ENCODE results near the gene CSTF3.

Gene CSTF3

DNA sequence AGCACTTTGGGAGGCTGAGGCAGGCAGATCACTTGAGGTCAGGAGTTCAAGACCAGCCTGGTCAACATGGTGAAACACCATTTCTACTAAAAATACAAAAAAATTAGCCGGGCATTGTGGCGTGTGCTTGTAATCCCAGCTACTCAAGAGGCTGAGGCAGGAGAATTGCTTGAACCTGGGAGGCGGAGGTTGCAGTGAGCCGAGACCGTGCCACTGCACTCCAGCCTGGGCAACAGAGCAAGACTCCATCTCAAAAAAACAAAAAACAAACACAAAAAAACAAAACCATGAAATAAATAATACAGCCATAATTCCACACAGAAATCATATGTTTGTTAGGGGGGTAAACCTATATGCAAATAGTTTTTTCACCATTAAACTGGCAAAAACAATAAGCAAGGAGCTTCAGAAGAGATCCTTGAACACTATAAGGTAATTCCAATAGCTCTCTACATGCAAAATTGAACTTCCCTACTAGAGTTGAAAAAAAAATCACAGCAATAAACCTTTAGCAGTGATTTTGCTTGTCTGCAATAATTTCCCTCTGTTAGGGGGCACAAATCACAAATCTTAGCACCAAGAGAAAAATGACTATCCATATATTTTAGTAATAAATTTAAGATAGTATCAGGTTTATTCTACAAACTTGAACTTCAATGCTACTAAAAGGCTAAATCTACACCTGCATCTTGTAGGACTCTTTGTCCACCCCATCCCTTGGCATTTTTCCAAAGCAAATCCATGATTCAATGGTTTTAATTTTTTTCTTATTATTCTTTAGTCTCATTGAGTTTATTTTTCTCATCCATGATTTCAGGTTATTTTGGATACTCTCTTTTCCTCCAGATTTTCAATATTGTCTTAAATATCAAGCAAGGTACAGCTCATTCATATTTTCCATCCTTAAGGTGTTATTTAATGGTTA lies 3.9 kb downstream of the CSTF3 start:
- no peaks in the 10 kb centered on the region for H3K27me3 ChIP-seq
- H3K9me3 ChIP-seq: no peaks in the 10 kb centered on the region
- no peaks in the 10 kb centered on the region; the same call in 1 of the 2 replicates for H3K36me3 ChIP-seq
- H3K4me3 ChIP-seq (ENCODE audit: low read depth, low read length): no peak overlapping the region
- H3K4me1 ChIP-seq: no peaks in the 10 kb centered on the region
- DNase-seq: no peak
- TF ChIP-seq, protein P1, sequence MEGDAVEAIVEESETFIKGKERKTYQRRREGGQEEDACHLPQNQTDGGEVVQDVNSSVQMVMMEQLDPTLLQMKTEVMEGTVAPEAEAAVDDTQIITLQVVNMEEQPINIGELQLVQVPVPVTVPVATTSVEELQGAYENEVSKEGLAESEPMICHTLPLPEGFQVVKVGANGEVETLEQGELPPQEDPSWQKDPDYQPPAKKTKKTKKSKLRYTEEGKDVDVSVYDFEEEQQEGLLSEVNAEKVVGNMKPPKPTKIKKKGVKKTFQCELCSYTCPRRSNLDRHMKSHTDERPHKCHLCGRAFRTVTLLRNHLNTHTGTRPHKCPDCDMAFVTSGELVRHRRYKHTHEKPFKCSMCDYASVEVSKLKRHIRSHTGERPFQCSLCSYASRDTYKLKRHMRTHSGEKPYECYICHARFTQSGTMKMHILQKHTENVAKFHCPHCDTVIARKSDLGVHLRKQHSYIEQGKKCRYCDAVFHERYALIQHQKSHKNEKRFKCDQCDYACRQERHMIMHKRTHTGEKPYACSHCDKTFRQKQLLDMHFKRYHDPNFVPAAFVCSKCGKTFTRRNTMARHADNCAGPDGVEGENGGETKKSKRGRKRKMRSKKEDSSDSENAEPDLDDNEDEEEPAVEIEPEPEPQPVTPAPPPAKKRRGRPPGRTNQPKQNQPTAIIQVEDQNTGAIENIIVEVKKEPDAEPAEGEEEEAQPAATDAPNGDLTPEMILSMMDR (IDR thresholded peaks at IDR 0.05; ENCODE audit: low read depth, low read length): no peak

- TF ChIP-seq, protein P1 (IDR thresholded peaks at IDR 0.05; ENCODE audit: low read depth, low read length): no peak
- Histone ChIP-seq H3K27me3 (no peaks in the 10 kb centered on the region), H3K9me3 (no peaks in the 10 kb centered on the region), H3K4me3 (ENCODE audit: low read depth, low read length) (no peak overlapping the region), H3K4me1 (no peaks in the 10 kb centered on the region), H3K36me3 (no peaks in the 10 kb centered on the region; the same call in 1 of the 2 replicates)
- no peak for DNase-seq
Measured at GRCh38 chr11:33151399-33151798, 9.9 kb downstream of the CSTF3 start.

DNA sequence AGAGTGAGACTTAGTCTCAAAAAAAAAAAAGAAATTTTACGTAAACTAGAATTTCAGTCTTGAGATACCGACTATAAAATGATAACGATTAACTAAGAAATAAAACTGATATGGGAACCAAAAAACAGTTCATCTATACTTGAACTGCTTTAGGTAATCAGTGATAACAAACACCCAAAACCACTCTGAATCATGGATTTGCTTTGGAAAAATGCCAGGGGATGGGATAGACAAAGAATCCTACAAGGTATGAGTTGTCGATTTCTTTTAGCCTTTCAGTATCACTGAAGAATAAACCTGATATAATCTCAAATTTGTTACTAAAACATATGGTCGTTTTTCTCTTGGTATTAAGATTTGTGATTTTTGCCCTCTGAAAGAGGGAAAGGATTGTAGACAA lies 13.7 kb downstream of the CSTF3 start:
- Histone ChIP-seq H3K9me3 (no peaks in the 10 kb centered on the region), H3K4me1 (no peaks in the 10 kb centered on the region), H3K36me3 (no peaks in the 10 kb centered on the region; the same call in 1 of the 2 replicates), H3K27me3 (no peaks in the 10 kb centered on the region), H3K4me3 (ENCODE audit: low read depth, low read length) (no peak overlapping the region)
- TF ChIP-seq, protein P1 (IDR thresholded peaks at IDR 0.05; ENCODE audit: low read depth, low read length): no peak
- DNase-seq: no peak

DNA sequence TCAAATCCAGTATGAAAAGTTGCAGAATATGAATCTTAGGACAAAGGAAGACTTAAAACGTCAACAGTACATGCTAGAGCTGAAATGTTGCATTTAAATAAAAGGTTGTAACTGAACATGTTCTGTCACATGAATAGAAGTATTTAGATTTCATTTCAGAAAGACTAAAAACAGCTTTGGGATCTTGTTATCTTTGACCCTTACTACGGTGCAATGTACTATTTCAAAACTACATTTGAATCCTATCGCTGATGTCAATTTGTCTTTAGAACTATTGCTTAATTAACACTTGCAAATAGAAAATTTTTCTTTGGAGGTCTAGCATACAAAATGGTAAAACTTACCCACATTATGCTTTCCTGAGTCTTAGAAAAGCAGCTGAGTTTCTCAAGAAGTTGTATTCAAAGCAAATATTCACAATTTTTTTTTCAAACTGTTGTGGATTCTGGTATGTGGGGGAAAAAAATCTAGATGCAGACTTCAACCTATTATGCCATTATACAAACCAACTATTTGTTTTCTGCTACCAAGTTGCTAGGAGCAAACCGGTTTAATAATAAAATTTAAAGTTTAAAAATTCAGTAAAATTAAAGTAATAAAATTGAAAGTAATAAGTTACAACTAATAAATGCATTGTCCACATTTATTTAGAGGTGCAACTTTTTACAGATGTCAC lies 25.4 kb downstream of the CSTF3 start:
- TF ChIP-seq, protein P1 (IDR thresholded peaks at IDR 0.05; ENCODE audit: low read depth, low read length): no peak
- Histone ChIP-seq H3K9me3 (no peaks in the 10 kb centered on the region), H3K27me3 (no peaks in the 10 kb centered on the region), H3K4me1 (no peaks in the 10 kb centered on the region), H3K4me3 (ENCODE audit: low read depth, low read length) (no peak overlapping the region), H3K36me3 (no peaks in the 10 kb centered on the region; the same call in 1 of the 2 replicates)
- DNase-seq: no peak

DNA sequence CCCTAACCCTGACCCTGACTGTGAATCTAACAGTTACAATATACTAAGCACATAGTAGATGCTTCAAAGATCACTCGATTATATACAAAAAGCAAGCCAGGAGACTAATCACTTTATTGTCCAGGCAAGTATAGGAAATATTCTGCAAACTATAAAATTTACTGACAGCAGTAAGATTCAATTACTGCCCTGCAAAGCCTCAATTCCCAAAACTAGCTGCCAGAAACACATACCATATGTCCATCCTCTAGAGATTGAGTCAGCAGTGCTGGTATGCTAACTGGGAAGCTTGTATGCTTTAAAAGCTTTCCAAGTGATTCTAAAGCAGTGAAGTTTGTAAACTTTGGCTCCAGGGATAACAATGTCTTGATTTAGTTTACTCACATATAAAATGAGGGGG lies 26.1 kb downstream of the CSTF3 start:
- no peaks in the 10 kb centered on the region for H3K27me3 ChIP-seq
- H3K4me1 ChIP-seq: no peaks in the 10 kb centered on the region
- DNase-seq: no peak
- no peak overlapping the region for H3K4me3 ChIP-seq (ENCODE audit: low read depth, low read length)
- TF ChIP-seq, protein P1 (IDR thresholded peaks at IDR 0.05; ENCODE audit: low read depth, low read length): no peak
- H3K9me3 ChIP-seq: no peaks in the 10 kb centered on the region
- H3K36me3 ChIP-seq: no peaks in the 10 kb centered on the region; the same call in 1 of the 2 replicates

All from BE2C (cell line).